MM.1S (cell line): ENCODE data around the gene RPS27A.
"Not testable (repeated sequence)": the region's sequence is repeated elsewhere in the genome, so short reads cannot be mapped to it uniquely, and the experiment has no call there.

ENCODE experiments used
- DNase-seq: peaks from one replicate; pipeline ENCODE4 v3.0.0-alpha.2; 2015
- H2AFZ ChIP-seq: fragments of 300-600 bp; sonication (generic); 2 replicates; pipeline ENCODE4 v1.6.0; 2016; ENCODE audit warnings: antibody characterized with exemption, low read length
- H3F3A ChIP-seq: fragments of 300-600 bp; sonication (generic); 2 replicates; pipeline ENCODE4 v1.6.1; 2016; ENCODE audit warnings: mild to moderate bottlenecking, antibody characterized with exemption, low read length, moderate library complexity, mixed read lengths; ENCODE audit not compliant: insufficient read depth
- H3K27ac ChIP-seq: fragments of 300-600 bp; sonication (generic); 2 replicates; pipeline ENCODE4 v1.5.1; 2016; ENCODE audit warnings: mild to moderate bottlenecking, low read length
- H3K27me3 ChIP-seq: fragments of 300-600 bp; sonication (generic); replicated peaks from 2 replicates; pipeline ENCODE4 v1.6.0; 2016; ENCODE audit warnings: low read length; ENCODE audit not compliant: insufficient read depth
- H3K36me3 ChIP-seq: fragments of 300-600 bp; sonication (generic); replicated peaks from 2 replicates; pipeline ENCODE4 v1.6.1; 2016; ENCODE audit warnings: mild to moderate bottlenecking, low read length, mixed read lengths; ENCODE audit not compliant: insufficient read depth
- H3K4me1 ChIP-seq: fragments of 300-600 bp; sonication (generic); 2 replicates; pipeline ENCODE4 v1.6.1; 2016; ENCODE audit warnings: low read length, mixed read lengths
- H3K4me2 ChIP-seq: fragments of 300-600 bp; sonication (generic); 2 replicates; pipeline ENCODE4 v1.6.0; 2016; ENCODE audit warnings: low read depth, low read length
- H3K4me3 ChIP-seq: fragments of 300-600 bp; sonication (generic); 2 replicates; pipeline ENCODE4 v1.5.1; 2016; ENCODE audit warnings: low read length, mixed read lengths
- H3K79me2 ChIP-seq: fragments of 300-600 bp; sonication (generic); 2 replicates; pipeline ENCODE4 v1.6.1; 2016; ENCODE audit warnings: mixed run types, low read length, mixed read lengths
- H3K9ac ChIP-seq: fragments of 300-600 bp; sonication (generic); 2 replicates; pipeline ENCODE4 v1.6.1; 2016; ENCODE audit warnings: low read length, mixed read lengths
- H3K9me2 ChIP-seq: fragments of 300-600 bp; sonication (generic); replicated peaks from 2 replicates; pipeline ENCODE4 v1.6.1; 2016; ENCODE audit warnings: mild to moderate bottlenecking, low read length, mixed read lengths; ENCODE audit not compliant: insufficient read depth
- H3K9me3 ChIP-seq: fragments of 300-600 bp; sonication (generic); replicated peaks from 2 replicates; pipeline ENCODE4 v1.6.1; 2016; ENCODE audit warnings: mild to moderate bottlenecking, low read length, mixed read lengths; ENCODE audit not compliant: insufficient read depth
- H4K20me1 ChIP-seq: fragments of 300-600 bp; sonication (generic); 2 replicates; pipeline ENCODE4 v1.6.1; 2016; ENCODE audit warnings: mild to moderate bottlenecking, low read length, moderate library complexity, mixed read lengths; ENCODE audit not compliant: insufficient read depth
- CTCF ChIP-seq: fragments of 300-600 bp; sonication (generic); IDR thresholded peaks from 2 replicates; pipeline ENCODE4 v1.5.1; 2016; ENCODE audit warnings: antibody characterized with exemption, low read length, mixed read lengths
- EZH2 ChIP-seq: fragments of 300-600 bp; sonication (generic); optimal IDR thresholded peaks from 2 replicates; pipeline ENCODE3; 2017; ENCODE audit warnings: low read depth, mild to moderate bottlenecking, antibody characterized with exemption, low read length, mixed read lengths
- EZH2phosphoT487 ChIP-seq: fragments of 300-600 bp; sonication (generic); IDR thresholded peaks from 2 replicates; pipeline ENCODE4 v1.6.1; 2018; ENCODE audit warnings: antibody characterized with exemption, low read length

Gene RPS27A

DNA sequence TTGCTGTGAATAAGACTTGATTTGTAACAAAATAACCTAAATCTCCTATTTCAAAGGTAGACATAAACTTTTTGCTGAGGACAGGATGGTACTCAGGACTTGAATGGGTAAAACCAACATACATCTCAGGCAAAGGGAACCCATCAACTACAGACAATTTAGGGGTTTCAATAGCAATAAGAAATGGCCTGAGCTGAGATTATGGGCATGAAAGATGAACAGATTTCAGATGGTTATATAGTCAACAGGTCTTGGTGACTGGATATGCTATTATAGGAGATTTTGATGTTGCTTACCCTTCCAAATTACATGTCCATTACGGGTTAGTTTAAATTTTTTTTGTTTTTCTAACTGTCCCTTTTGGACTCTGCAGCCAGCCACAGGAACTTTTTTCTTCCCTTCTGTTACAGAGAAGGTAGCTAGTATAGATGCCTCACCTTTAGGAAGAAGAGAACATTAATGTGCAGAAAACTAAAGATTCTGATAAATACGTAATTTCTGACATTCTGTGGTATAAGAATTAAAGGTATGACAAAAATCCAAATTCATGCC, 4.6 kb downstream of the RPS27A start:
- no peak for DNase-seq

GRCh38 chr2:55239656-55240222, 7.3 kb downstream of the RPS27A start:
- peaks cover 3% of the 10 kb centered on the region; the same call in 1 of the 2 replicates for H3K36me3 ChIP-seq
- H3K4me1 ChIP-seq = peaks cover 11% of the 10 kb centered on the region; the same call in 1 of the 2 replicates
- H3F3A ChIP-seq = peaks cover 21% of the 10 kb centered on the region
- H4K20me1 ChIP-seq = no peaks in the 10 kb centered on the region; the same call in 1 of the 2 replicates
- H3K4me3 ChIP-seq = no peak overlapping the region
- H3K9me2 ChIP-seq = no peaks in the 10 kb centered on the region
- no peak for TF ChIP-seq CTCF
- H3K9me3 ChIP-seq = no peaks in the 10 kb centered on the region
- H3K27ac ChIP-seq = no peak overlapping the region
- no peak overlapping the region for H3K4me2 ChIP-seq
- no peak overlapping the region for H2AFZ ChIP-seq
- no peak overlapping the region for H3K9ac ChIP-seq
- H3K79me2 ChIP-seq = peaks cover 3% of the 10 kb centered on the region; the same call in 1 of the 2 replicates
- no peaks in the 10 kb centered on the region for H3K27me3 ChIP-seq
- DNase-seq = no peak

More for the DNA sequence above, 4.6 kb downstream of the RPS27A start:
- no peaks in the 10 kb centered on the region; the same call in 1 of the 2 replicates for H4K20me1 ChIP-seq
- H3K4me3 ChIP-seq = no peak overlapping the region
- H3K9ac ChIP-seq = no peak overlapping the region
- peaks cover 30% of the 10 kb centered on the region for H3K79me2 ChIP-seq
- no peak overlapping the region for H2AFZ ChIP-seq
- H3K4me2 ChIP-seq = no peak overlapping the region
- TF ChIP-seq CTCF (no peak), EZH2phosphoT487 (no peak), EZH2 (no peak)
- no peak overlapping the region for H3K27ac ChIP-seq
- peaks cover 11% of the 10 kb centered on the region; the same call in 1 of the 2 replicates for H3K4me1 ChIP-seq
- no peaks in the 10 kb centered on the region for H3K9me2 ChIP-seq
- peaks cover 3% of the 10 kb centered on the region; the same call in 1 of the 2 replicates for H3K36me3 ChIP-seq
- no peaks in the 10 kb centered on the region for H3K27me3 ChIP-seq
- no peaks in the 10 kb centered on the region for H3K9me3 ChIP-seq
- H3F3A ChIP-seq = peaks cover 42% of the 10 kb centered on the region

DNA sequence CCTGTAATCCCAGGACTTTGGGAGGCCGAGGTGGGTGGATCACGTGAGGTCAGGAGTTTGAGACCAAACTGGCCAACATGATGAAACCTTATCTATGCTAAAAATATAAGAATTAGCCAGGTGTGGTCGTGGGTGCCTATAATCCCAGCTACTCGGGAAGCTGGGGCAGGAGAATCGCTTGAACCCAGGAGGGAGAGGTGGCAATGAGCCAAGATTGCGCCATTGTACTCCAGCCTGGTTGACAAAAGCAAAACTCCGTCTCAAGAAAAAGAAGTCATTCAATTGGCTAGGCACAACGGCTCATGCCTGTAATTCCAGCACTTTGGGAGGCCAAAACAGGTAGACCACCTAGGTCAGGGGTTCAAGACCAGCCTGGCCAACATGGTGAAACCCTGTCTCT, 9.1 kb downstream of the RPS27A start:
- H2AFZ ChIP-seq, H3K9me3 ChIP-seq, H3K4me2 ChIP-seq, H3K4me3 ChIP-seq, H3K9ac ChIP-seq, DNase-seq, H3K27ac ChIP-seq, H3K36me3 ChIP-seq, H3K9me2 ChIP-seq, H4K20me1 ChIP-seq, H3K27me3 ChIP-seq, H3K79me2 ChIP-seq: not testable (repeated sequence)
- peaks cover 13% of the 10 kb centered on the region for H3F3A ChIP-seq
- peaks cover 22% of the 10 kb centered on the region; the same call in 1 of the 2 replicates for H3K4me1 ChIP-seq

DNA sequence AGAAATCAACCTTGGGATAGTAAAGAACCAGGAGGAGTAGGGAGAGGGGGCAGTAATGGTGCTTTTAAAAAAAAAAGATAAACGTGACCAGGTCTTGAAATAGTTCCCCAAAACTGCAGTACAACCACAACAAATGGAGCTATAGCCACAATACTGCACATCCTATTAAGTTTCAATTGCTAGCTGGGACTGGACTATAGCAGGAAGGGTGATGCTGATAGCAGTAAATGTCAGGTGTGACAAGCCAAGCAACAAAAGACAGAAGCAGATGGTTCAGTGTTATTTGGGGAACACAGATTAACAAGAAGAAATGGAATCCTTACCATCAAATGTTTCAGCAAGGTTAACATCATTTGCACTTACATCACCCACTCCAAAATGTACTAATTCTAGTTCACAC, 10.1 kb downstream of the RPS27A start:
- H3K4me3 ChIP-seq = no peak overlapping the region
- no peaks in the 10 kb centered on the region for H3K79me2 ChIP-seq
- no peaks in the 10 kb centered on the region for H3K36me3 ChIP-seq
- H3K9me3 ChIP-seq = no peaks in the 10 kb centered on the region
- H3K27me3 ChIP-seq = no peaks in the 10 kb centered on the region
- H3F3A ChIP-seq = peaks cover 6% of the 10 kb centered on the region
- peak; percentile 23 for DNase-seq
- H3K4me1 ChIP-seq = peaks cover 22% of the 10 kb centered on the region; the same call in 1 of the 2 replicates
- no peaks in the 10 kb centered on the region for H4K20me1 ChIP-seq
- H2AFZ ChIP-seq = no peak overlapping the region
- no peak overlapping the region for H3K9ac ChIP-seq
- no peak overlapping the region for H3K4me2 ChIP-seq
- peak overlapping the region; percentile 10; the same call in 1 of the 2 replicates for H3K27ac ChIP-seq
- TF ChIP-seq EZH2phosphoT487 (no peak), EZH2 (no peak), CTCF (no peak)
- no peaks in the 10 kb centered on the region for H3K9me2 ChIP-seq
